Activated T-helper 1 cell treated with anti-CD3 and anti-CD28 coated beads, Interleukin-2, amount 50 U/mL, for 16 hours (primary cell): Measurements from ENCODE around the gene PCSK2.

ENCODE experiments used
- DNase-seq, 2 donors: peaks; one replicate each; pipeline ENCODE4 v3.0.0-alpha.2; 2020; ENCODE audit warnings: low read depth in 1 of 2, low spot score in 1 of 2

PCSK2 gene

DNA sequence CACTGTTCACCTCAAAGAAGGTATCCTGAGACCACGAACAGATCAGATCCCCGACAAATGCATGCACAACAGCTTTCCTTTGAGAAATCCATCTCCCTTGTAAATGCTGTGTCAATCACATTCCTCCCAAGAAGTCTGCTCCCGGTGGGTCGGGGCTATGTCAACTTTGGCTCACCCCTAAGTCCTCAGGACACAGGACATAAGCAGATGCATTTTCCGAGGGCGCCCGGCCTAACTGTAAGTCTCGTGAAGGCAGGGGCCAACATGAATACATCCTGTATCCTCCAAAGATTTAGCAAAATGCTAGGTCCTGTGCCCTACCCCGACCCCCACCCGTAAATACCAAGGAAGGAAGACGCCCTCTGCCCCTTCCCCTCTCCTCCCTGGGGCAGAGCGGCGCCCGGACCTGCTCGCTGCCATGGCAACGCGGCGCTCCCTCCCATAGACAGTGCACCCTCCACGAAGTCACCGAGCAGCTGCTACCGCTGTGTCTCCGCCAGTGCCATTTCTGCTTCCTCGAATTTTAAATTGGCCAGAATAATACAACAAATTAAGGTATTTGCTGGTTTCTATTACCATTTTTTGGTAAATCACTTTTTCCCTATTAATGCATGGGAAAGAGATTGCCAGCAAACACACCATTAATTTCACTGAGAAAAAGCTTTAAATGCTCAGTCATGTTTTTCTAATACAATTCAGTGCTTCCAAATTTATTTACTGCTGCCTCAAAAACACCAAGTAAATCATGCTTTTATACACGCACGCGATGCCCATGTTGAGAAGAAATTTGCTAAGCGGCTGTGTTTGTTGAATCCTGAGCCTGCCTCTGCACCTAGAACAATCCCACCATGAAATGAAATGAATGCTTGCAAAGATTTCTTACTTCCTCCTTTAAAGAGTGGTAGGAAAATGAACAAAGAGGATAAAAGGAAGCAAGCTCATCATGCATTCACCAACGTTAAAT is 100.6 kb downstream of the PCSK2 start:
- DNase-seq, result no peak

DNA sequence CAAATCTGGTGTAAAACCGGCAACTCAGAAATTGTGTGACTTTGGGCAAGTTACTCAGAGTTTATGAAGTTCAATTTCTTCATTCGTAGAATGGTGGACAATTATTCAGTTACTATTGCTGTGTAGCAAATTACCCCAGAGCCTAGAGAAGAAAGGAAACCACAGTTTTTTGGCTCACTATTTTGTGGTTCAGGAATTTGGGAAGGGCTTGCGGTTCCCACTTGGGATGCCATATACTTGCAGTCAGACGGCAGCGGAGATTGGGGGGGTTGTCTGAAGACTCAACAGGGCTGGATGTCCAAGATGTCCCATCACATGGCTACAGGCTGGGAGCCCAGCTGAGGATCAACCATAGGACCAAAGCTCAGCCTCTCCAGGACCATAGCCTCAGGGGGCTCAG is 108.1 kb downstream of the PCSK2 start:
- DNase-seq, result no peak

DNA sequence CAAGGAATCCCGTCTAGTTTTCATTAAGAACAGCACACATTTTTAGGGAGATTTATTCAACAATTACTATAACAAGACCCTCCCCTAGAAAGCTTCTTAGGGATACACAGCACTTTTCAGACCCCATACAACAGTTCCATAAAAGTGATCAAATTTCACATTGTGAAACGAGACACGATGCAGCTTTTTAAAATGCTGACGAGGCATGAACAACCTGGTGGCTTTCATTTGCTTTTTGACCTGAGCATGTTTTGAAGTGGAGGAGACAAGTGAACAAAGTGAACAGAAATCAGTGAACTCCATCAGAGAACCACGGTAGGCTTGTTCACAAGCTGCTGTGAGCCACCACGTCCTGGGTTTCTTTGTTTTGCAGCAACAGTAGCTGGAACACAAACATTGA is 112.2 kb downstream of the PCSK2 start:
- no peak for DNase-seq

DNA sequence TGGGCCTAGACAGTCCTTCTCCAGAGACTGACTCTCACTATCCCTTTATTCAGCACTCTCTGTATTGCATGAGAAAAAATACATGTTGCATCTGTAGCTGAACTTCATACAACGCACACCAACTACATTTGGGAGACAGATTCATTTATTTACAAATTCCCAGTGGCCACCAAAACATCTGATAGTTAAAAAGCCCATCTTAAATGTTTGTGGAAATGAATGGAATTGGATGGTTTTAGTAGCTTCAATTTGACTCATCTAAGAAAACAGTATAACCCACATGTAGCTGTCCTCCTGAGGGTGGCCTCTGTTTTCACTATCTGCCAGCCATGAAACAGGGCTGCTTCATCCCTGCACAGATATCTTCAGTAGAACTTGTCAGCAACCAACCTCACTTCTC is 116.3 kb downstream of the PCSK2 start:
- no peak for DNase-seq

DNA sequence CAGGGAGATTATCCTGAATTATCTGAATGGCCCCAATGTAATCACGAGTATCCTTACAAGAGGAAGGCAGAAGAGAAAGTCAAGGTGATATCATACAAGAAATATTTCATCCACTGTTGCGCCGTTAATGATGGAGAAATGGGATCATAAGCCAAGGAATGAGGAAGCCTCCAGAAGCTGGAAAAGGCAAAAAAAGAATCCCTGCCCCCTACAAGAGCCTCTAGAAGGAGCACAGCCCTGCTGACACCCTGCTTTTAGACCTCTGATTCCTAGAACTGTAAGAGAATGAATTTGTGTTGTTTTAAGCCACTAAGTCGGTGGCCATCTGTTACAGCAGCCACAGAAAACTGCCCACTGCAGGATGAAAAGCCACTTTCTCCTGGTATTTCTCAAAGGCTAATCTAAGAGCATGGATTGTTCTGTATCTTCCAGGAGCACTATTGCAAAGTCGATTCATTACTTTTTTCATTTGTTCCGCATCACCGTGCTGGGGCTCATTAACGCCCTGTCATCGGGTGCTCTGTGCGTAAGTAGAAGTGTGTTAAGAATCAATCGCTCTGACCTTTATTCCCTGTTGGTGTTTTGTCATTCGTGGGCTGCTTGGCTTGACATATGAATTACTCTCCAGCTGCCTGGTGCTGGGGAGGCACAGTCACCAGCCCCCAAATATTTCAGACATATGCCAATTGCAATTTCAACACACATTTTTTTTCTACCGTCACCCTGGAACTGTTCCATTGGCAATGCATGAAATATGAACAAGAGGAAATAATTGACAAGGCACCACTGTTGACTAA is 117.0 kb downstream of the PCSK2 start:
- DNase-seq, result no peak

DNA sequence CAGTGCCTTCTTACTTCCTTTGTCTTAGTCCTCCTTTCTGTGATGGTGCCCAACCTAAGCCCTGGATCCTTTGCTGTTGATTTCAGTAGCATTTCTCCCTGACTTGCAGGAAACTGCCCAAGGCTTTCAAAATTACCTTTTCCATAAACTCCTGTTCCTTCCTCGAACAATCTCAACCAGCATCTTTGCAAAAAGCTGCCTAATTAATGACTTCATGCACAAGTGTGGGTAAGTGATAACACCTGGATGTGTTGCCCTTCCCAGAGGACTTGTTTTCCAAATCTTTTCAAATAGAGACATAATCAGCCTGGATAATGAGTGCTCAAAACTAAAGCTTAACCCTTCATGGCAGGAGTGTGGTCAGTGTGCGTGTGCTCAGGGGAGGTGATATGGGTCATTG is 118.0 kb downstream of the PCSK2 start:
- DNase-seq, result no peak

DNA sequence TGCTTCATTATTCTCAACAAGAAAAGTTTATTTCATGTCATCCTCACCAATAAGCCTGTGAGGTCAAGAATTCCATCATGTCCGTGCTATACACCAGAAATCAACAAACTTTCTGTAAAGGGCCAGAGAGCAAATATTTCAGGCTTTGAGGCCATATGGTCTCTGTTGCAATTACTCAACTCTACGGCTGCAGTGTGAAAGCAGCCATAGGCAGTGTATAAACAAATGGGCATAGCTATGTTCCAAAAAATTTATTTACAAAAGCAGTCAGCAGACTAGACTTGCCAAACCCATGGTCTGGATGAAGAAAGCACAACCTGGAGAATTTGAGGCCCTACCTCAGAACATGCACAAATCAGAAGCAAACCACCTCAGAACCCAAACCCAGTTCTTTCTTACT is 118.5 kb downstream of the PCSK2 start:
- DNase-seq, result no peak

DNA sequence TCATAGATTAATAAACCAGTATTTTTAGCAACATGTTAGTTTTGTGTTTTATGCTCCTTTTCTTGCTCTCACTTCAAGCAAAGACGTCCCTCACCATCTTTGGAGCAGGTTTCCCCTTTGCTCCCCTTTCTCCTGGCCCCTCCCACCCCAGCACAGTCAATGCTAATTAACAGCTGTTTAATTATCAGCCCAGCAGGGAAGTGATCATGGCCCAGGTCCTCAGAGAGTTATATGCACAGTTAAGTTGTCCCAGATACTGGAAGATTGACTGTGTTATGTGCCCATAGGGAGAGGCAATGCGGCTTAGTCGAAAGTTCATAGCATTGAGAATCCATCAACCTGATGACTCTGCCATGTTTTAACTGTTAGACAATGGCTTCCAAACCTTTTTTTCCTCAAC is 123.5 kb downstream of the PCSK2 start:
- DNase-seq, result no peak

DNA sequence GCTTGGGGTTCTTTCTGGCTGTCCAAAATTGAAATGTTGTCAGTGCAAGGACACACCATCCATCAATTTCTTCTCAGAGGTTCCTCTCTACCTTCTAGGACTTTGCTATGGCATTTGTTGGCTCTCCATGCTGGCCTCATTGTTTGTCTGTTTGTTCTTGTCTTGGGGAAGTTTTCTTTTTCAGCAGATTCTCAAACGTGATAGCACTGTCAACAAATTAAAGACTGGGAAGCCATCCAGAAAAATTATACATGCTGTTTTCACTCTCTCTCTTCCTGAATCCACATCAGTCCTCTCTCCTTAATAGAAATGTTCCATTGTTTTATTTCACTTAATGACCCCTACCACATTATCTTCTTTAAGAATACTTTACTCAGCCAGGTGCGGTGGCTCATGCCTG is 130.4 kb downstream of the PCSK2 start:
- no peak for DNase-seq

DNA sequence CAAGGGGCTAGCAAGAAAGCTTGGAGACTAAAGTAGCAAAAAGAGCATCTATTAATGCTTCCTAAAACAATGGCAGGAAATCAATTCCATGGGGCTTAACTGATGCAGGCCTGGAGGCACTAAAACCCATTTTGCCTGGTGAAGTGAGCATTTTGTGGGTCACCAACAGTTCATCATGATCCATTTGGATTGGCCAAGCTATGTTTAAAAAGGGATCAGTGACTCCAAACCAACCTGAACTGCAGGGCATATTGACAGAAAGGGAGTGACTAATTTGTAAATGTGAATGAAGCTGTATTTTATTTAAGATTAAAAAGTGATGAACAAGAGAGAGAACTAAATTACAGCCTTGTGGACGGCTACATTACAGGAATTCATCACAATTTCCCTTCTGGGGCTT is 132.0 kb downstream of the PCSK2 start:
- DNase-seq, result no peak

DNA sequence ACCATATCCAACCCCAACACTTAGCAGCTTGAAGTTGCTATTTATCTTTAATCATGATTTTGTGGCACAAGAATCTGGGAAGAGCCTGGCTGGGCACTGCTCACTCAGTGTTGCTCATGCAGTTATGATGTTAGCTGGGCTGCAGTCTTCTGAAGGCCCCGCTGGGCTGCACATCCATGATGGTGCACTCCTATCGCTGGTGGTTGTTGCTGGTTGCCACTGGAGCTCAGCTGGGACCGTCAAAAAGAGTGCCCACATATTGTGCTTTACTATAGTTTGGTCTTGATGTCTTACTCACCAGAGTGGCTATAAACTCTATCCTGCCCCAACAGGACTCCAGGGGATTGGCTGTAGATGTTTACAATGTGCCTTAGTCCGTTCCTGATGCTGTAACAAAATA is 137.8 kb downstream of the PCSK2 start:
- no peak for DNase-seq

DNA sequence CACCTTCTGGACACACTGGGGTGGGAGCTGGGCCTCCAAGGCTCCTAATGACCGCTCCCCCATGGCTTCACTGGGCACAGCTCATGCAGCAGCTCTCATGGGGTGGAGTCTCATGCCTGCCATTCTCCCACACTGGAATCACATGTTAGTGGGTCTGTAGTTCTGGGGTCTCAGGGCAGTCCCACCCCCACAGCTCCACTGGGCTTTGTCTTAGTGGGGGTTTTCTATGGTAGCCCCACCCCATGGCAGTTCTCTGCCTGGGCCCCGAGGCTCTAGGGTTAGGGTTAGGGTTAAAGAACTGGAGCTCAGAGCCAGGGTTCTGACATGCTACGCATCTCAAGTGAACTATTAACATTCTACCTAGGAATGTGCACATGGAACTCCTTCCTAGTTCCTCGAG is 139.0 kb downstream of the PCSK2 start:
- DNase-seq, result no peak

DNA sequence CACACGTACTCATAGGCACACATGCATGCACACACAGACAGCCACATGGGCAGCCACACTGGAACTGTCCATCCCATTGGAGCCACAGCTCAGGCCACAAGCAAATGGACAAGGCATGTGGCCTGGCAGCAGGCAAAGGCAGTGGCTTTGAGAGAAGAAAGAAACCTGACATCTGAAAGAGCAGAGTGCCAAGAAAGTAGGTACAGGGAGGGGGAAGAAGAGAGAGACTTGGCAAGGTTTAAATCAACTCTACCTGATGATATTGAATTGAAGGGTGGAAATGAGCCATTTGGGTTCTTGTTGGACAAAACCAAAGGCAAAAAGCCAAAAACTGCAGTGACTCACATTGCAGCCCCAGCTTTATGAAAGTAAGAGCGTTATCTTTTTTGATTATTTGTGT is 142.7 kb downstream of the PCSK2 start:
- no peak for DNase-seq

DNA sequence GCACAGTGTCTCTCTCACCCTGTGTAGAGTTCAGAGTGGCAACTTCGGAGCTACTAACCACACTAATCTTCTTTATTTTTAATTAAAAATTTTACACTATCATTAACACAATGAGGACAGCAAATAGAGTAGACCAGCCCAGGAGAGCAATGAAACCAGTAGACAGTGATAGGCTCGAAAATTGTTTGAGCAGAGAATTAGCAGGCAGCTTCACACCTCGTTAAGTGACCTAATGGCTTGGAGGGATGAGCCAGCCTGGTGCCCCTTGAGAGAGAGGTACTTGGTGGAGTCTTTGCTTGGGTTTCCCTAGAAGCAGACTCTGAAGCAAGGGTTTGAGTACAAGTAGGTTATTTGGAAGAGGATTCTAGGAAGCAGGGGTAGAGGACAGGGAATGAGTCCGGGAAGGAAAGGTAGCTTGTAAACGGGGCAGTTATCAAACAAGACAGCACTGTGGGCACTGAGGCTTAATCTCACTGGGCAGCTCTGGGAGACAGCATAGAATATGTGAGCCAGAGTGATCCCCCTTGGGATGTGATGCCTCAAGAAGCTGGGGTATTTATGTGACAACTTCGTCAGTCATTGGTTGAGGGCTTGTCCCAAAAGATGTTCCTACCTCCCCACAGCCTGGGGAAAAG is 146.1 kb downstream of the PCSK2 start:
- DNase-seq, result no peak

DNA sequence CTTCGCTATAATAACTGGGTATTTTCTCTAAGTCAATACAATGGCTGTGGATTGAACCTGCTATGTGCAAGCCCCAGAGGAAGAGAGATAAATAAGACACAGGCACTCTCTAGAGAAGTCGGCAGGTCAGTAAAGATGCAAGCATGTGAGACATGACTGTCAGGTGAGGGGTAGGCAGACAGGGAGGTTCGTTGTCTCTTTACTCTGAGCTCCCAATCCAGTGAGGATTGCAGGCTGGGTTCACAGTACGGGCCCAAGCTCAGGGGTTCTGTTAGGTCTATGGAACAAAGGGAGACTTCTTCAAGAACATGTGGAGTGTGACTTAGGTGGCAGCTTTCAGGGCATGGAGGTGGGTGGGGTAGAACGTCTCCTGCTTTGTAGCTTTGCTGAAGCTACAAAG is 147.2 kb downstream of the PCSK2 start:
- no peak for DNase-seq

DNA sequence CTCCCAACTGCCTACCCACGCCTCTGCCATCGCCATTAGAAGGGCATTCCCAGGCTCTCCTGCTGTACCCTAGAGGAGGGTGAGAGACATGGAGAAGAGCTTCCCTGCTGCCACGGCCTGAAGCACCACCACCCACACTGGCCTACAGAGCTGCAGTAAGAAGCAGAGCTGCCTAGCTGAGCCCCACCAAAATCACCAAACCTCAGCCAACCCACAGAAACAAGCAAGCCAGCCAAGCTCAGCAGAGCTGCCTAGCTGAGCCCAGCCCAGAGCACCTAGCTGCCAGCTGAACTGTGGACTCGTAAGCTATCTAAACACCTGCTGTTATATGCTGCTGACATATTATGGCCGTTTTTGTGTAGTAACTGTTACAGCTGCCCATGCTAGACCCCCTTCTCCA is 149.2 kb downstream of the PCSK2 start:
- DNase-seq, result no peak

DNA sequence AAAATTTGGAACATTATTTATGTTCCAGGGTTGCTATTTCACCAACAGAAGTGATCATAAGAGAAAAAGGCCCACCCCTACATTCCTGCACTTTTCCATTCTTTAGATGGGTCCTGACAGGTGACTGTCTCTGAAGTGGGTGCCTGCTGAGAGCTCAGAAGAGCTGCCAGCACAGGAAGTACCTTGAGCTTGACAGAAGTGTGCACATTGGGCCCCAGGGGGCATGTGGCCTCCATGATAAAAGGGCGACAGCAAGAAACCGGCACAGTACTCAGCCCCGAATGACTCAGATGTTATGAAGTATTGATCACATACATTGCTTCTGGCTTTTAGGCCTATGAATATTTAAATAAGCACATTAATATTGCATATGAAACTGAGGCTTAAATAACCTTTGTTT is 150.4 kb downstream of the PCSK2 start:
- no peak for DNase-seq

DNA sequence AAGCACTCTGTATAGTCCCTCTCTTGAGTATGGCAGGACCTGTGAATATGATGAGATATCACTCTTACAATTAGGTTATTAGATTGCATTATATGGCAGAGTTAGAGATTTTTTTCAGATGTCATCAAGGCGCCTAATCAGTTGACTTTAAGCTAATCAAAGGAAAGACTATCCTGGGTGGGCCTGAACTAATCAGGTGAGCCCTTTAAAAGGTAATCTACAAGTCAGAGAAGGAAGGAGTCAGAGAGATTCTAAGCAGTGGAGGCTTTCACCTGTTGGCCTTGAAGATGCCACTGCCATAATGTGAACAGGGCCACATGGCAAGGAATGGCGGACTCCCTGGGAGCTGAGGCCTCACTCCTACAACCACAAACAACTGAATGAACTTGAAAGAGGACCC is 152.8 kb downstream of the PCSK2 start:
- no peak for DNase-seq

DNA sequence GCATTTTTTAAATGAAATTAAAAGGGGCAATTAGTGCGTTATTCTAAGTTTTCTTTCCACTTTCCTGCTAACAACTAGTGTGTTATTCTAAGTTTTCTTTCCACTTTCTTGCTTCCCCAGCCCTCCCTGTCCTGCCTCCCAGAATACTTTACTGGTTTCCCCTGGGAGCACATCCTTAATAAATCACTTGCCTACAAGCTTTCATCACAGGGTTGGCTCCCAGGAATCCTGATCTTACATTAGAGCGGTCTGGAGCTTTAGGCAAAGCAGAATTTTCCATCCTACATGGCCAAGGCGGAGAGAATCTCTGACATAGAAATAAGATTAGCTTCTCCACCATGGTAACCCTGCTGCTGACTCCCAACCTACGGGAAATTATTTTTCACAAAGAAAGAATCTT is 154.0 kb downstream of the PCSK2 start:
- DNase-seq, result no peak

DNA sequence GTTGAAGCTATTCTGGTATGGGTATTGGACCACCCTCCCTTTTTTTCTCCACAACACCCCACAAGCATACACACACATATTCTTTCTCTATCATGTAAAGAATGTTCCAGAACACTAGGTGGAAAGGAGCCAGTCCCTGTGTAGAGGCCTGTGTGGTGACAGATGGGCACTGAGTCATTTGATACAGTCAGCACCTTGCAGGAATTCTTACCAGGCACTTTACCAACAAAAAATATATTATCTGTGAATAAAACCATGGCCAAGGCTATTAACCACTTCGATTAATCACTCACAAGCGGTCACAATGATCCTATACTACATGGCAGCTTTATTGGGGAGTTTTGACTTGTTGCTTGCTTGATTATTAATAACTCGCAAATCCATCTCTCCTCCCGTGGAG is 154.9 kb downstream of the PCSK2 start:
- no peak for DNase-seq

DNA sequence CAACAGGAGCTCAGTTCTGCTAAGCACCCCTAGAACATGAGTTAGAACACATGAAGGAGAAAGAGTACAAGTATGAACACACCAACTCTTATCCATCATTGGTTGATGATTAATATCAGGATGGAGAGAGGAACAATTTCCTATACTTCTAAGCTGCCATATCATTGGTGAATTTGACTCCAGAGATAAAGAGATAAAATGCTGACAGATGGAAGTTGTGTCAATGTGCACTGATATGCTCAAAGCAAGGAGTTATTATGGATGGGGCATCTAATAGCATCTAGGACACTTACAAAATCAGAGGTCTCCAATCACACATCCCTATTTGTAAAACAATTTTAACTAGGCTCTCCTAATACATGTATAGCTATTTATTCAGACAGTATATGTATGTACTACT is 159.0 kb downstream of the PCSK2 start:
- no peak for DNase-seq

DNA sequence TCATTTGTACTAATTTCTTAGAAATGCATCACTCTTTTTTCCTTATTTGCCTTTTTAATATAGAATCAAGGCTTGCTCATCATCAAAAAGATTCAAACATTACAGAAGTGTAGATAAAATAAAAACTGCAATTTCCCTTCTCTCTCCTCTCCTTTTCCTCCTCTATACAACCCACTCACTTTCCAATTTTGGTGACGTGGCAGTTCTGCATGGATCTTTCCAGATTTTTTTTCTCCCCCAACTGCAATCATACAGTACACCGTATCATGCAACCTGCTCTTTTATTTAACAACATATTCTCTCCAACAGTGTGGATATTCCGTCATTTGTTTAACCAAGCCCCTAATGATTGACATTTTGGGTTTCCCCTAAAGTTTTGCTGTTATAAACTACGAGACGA is 163.8 kb downstream of the PCSK2 start:
- no peak for DNase-seq
